MV-4-11 (cell line): Measurements from ENCODE around the gene PTPN1.
"Not testable (repeated sequence)": the region's sequence is repeated elsewhere in the genome, so short reads cannot be mapped to it uniquely, and the experiment has no call there.

Source experiments
- DNase-seq: peaks from one replicate; lab custom pipeline; 2025; lab: John Stamatoyannopoulos, UW

Gene PTPN1

GRCh38 chr20:50609438-50609989, 99.3 kb downstream of the PTPN1 start:
- no peak for DNase-seq

- DNase-seq: no peak
These were observed 100.1 kb downstream of the PTPN1 start for GRCh38 chr20:50610212-50610718.

GRCh38 chr20:50611128-50611810, 101.1 kb downstream of the PTPN1 start:
- DNase-seq: no peak

GRCh38 chr20:50613438-50614169, 103.4 kb downstream of the PTPN1 start:
- DNase-seq: no peak

- no peak for DNase-seq
These were observed 105.2 kb downstream of the PTPN1 start for GRCh38 chr20:50615407-50615806.

- DNase-seq: no peak
These were observed 106.8 kb downstream of the PTPN1 start for GRCh38 chr20:50617022-50617421.

GRCh38 chr20:50618537-50618936, 108.4 kb downstream of the PTPN1 start:
- DNase-seq: no peak

GRCh38 chr20:50620459-50620858, 110.3 kb downstream of the PTPN1 start:
- DNase-seq: not testable (repeated sequence)

GRCh38 chr20:50621068-50621665, 111.0 kb downstream of the PTPN1 start:
- no peak for DNase-seq

- no peak for DNase-seq
These were observed 114.3 kb downstream of the PTPN1 start for GRCh38 chr20:50624351-50625016.

- DNase-seq: peak; percentile 28
These were observed 115.9 kb downstream of the PTPN1 start for GRCh38 chr20:50625986-50626677.

- DNase-seq: no peak
These were observed 117.6 kb downstream of the PTPN1 start for GRCh38 chr20:50627747-50628146.

GRCh38 chr20:50628332-50628731, 118.1 kb downstream of the PTPN1 start:
- no peak for DNase-seq

GRCh38 chr20:50628853-50629669, 118.9 kb downstream of the PTPN1 start:
- no peak for DNase-seq

GRCh38 chr20:50629670-50630045, 119.5 kb downstream of the PTPN1 start:
- no peak for DNase-seq

GRCh38 chr20:50630578-50631263, 120.5 kb downstream of the PTPN1 start:
- no peak for DNase-seq

GRCh38 chr20:50632236-50632635, 122.1 kb downstream of the PTPN1 start:
- no peak for DNase-seq

GRCh38 chr20:50632701-50633100, 122.5 kb downstream of the PTPN1 start:
- DNase-seq: no peak

GRCh38 chr20:50633361-50633760, 123.2 kb downstream of the PTPN1 start:
- no peak for DNase-seq

- no peak for DNase-seq
These were observed 124.0 kb downstream of the PTPN1 start for GRCh38 chr20:50634191-50634590.
